ENCODE results near the gene TRIM13. TPM values are rescaled to one million over a fixed set of nuclear protein-coding genes. Genes with fewer than 3 reads are reported as not detected.
"Not testable (repeated sequence)": the region's sequence is repeated elsewhere in the genome, so short reads cannot be mapped to it uniquely, and the experiment has no call there.

The TRIM13 gene
- polyA plus RNA-seq, 2 donors = 22.1 to 25.1 TPM

- H3K4me3 ChIP-seq (ENCODE audit: low read depth in 1 of 2, low read length in 2 of 2) = no peak overlapping the region
- H3K9me3 ChIP-seq (ENCODE audit: control insufficient read depth in 2 of 2, insufficient read depth in 1 of 2, low read depth in 1 of 2, low read length in 1 of 2) = no peaks in the 10 kb centered on the region
- no peak overlapping the region for H3K27ac ChIP-seq (ENCODE audit: low read depth in 2 of 2, low read length in 1 of 2)
- no peaks in the 10 kb centered on the region for H3K36me3 ChIP-seq (ENCODE audit: control insufficient read depth in 2 of 2, insufficient read depth in 2 of 2, low read length in 1 of 2)
- WGBS, 2 donors = 85 to 89% methylated on average over 4 of the region's 4 CpGs
- no peaks in the 10 kb centered on the region for H3K4me1 ChIP-seq (ENCODE audit: control insufficient read depth in 2 of 2, insufficient read depth in 2 of 2, low read length in 1 of 2)
- no peaks in the 10 kb centered on the region for H3K27me3 ChIP-seq (ENCODE audit: control insufficient read depth in 1 of 2, insufficient read depth in 2 of 2, low read length in 2 of 2)
Measured at GRCh38 chr13:50052478-50052877, 55.6 kb downstream of the TRIM13 start.

DNA sequence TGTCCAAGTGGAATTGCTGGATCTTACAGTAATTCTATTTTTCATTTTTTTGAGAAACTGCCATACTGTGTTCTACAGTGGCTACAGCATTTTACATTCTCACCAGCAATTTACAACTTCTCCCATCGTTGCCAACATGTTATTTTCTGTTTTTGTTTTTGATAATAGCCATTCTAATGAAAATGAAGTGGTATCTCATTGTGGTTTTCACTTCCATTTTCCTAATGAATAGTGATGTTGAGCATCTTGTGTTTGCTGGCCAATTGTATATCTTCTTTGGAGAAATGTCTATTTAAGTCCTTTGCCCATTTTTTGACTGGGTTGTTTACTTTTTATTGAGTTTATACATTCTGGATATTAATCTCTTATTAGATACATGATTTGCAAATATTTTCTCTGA, 57.0 kb downstream of the TRIM13 start:
- WGBS, 2 donors = 85 to 87% methylated on average over 1 of the region's 1 CpG
- H3K4me3 ChIP-seq (ENCODE audit: low read depth in 1 of 2, low read length in 2 of 2) = no peak overlapping the region
- H3K36me3 ChIP-seq (ENCODE audit: control insufficient read depth in 2 of 2, insufficient read depth in 2 of 2, low read length in 1 of 2) = no peaks in the 10 kb centered on the region
- H3K9me3 ChIP-seq (ENCODE audit: control insufficient read depth in 2 of 2, insufficient read depth in 1 of 2, low read depth in 1 of 2, low read length in 1 of 2) = no peaks in the 10 kb centered on the region
- H3K4me1 ChIP-seq (ENCODE audit: control insufficient read depth in 2 of 2, insufficient read depth in 2 of 2, low read length in 1 of 2) = no peaks in the 10 kb centered on the region
- no peaks in the 10 kb centered on the region for H3K27me3 ChIP-seq (ENCODE audit: control insufficient read depth in 1 of 2, insufficient read depth in 2 of 2, low read length in 2 of 2)
- no peak overlapping the region for H3K27ac ChIP-seq (ENCODE audit: low read depth in 2 of 2, low read length in 1 of 2)

DNA sequence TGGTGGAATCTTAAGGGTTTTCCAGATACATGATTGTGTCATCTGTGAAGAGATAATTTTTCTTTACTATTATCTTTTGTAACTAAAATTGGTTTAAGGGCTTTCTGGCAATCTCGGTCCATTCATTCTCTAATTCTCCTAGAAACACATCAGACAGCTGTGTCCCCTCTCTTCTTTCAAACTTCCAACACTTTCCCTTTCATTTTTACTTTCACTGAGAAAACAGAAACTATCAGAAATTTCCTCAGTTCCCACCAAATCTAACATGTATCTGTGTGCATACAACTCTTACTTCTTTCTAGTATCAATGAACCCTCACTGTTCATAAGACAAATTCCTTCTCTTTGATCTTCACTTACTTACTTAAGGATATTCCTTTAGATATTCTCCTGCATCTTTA, 58.6 kb downstream of the TRIM13 start:
- Histone ChIP-seq H3K27me3 (ENCODE audit: control insufficient read depth in 1 of 2, insufficient read depth in 2 of 2, low read length in 2 of 2) (no peaks in the 10 kb centered on the region), H3K27ac (ENCODE audit: low read depth in 2 of 2, low read length in 1 of 2) (no peak overlapping the region)
- 78 to 89% methylated on average over 1 of the region's 1 CpG for WGBS, 2 donors

DNA sequence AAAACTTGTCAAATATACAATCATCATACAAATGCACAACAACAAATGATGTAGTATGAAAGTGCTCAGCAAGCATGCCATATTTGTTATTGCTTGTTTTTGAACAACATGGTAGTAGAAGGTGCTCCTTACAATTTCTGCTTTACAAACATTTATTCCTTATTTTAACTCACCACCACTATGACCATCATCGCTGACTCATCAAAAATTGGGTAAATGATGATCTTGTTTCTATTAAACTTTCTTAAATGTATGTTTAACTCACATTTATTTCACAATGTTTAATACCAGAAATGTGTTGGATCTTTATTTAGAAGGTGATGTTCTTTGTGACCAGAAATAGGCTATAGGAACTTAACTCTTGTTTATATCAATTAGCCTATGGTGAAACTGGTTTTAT, 63.9 kb downstream of the TRIM13 start:
- 95 to 100% methylated on average over 1 of the region's 1 CpG for WGBS, 2 donors
- Histone ChIP-seq H3K27me3 (ENCODE audit: control insufficient read depth in 1 of 2, insufficient read depth in 2 of 2, low read length in 2 of 2) (no peaks in the 10 kb centered on the region), H3K4me3 (ENCODE audit: low read depth in 1 of 2, low read length in 2 of 2) (no peak overlapping the region), H3K27ac (ENCODE audit: low read depth in 2 of 2, low read length in 1 of 2) (no peak overlapping the region), H3K4me1 (ENCODE audit: control insufficient read depth in 2 of 2, insufficient read depth in 2 of 2, low read length in 1 of 2) (no peaks in the 10 kb centered on the region), H3K9me3 (ENCODE audit: control insufficient read depth in 2 of 2, insufficient read depth in 1 of 2, low read depth in 1 of 2, low read length in 1 of 2) (no peaks in the 10 kb centered on the region), H3K36me3 (ENCODE audit: control insufficient read depth in 2 of 2, insufficient read depth in 2 of 2, low read length in 1 of 2) (no peaks in the 10 kb centered on the region)

More for the DNA sequence above, 58.6 kb downstream of the TRIM13 start:
- H3K4me3 ChIP-seq (ENCODE audit: low read depth in 1 of 2, low read length in 2 of 2) = no peak overlapping the region
- no peaks in the 10 kb centered on the region for H3K9me3 ChIP-seq (ENCODE audit: control insufficient read depth in 2 of 2, insufficient read depth in 1 of 2, low read depth in 1 of 2, low read length in 1 of 2)
- no peaks in the 10 kb centered on the region for H3K36me3 ChIP-seq (ENCODE audit: control insufficient read depth in 2 of 2, insufficient read depth in 2 of 2, low read length in 1 of 2)
- no peaks in the 10 kb centered on the region for H3K4me1 ChIP-seq (ENCODE audit: control insufficient read depth in 2 of 2, insufficient read depth in 2 of 2, low read length in 1 of 2)

DNA sequence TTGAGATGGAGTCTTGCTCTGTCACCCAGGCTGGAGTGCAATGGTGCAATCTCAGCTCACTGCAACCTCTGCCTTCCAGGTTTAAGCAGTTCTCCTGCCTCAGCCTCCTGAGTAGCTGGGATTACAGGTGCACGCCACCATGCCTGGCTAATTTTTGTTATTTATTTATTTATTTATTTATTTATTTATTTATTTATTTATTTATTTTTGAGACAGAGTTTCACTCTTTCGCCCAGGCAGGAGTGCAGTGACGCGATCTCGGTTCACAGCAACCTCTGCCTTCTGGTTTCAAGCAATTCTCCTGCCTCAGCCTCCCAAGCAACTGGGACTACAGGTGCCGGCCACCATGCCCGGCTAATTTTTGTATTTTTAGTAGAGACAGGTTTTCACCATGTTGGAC, 65.5 kb downstream of the TRIM13 start:
- not testable (repeated sequence) for H3K4me3 ChIP-seq (ENCODE audit: low read depth in 1 of 2, low read length in 2 of 2); H3K27me3 ChIP-seq (ENCODE audit: control insufficient read depth in 1 of 2, insufficient read depth in 2 of 2, low read length in 2 of 2); H3K27ac ChIP-seq (ENCODE audit: low read depth in 2 of 2, low read length in 1 of 2); H3K9me3 ChIP-seq (ENCODE audit: control insufficient read depth in 2 of 2, insufficient read depth in 1 of 2, low read depth in 1 of 2, low read length in 1 of 2); H3K36me3 ChIP-seq (ENCODE audit: control insufficient read depth in 2 of 2, insufficient read depth in 2 of 2, low read length in 1 of 2); H3K4me1 ChIP-seq (ENCODE audit: control insufficient read depth in 2 of 2, insufficient read depth in 2 of 2, low read length in 1 of 2)
- 99% methylated on average over 7 of the region's 7 CpGs for WGBS, 2 donors

GRCh38 chr13:50065712-50066111, 68.9 kb downstream of the TRIM13 start:
- 76 to 91% methylated on average over 1 of the region's 1 CpG for WGBS, 2 donors
- no peaks in the 10 kb centered on the region for H3K4me1 ChIP-seq (ENCODE audit: control insufficient read depth in 2 of 2, insufficient read depth in 2 of 2, low read length in 1 of 2)
- H3K4me3 ChIP-seq (ENCODE audit: low read depth in 1 of 2, low read length in 2 of 2) = no peak overlapping the region
- H3K27me3 ChIP-seq (ENCODE audit: control insufficient read depth in 1 of 2, insufficient read depth in 2 of 2, low read length in 2 of 2) = no peaks in the 10 kb centered on the region
- peaks cover 0 to 2% of the 10 kb centered on the region in 2 donors for H3K36me3 ChIP-seq (ENCODE audit: control insufficient read depth in 2 of 2, insufficient read depth in 2 of 2, low read length in 1 of 2)
- H3K27ac ChIP-seq (ENCODE audit: low read depth in 2 of 2, low read length in 1 of 2) = no peak overlapping the region
- no peaks in the 10 kb centered on the region for H3K9me3 ChIP-seq (ENCODE audit: control insufficient read depth in 2 of 2, insufficient read depth in 1 of 2, low read depth in 1 of 2, low read length in 1 of 2)

Other genes with a start within 250 kb of the TRIM13 start
- gene KPNA3, start 204.4 kb upstream of the TRIM13 start, polyA plus RNA-seq = 10 to 100 TPM; 11.7 to 15.0 TPM
- 1 to 10 TPM; 7.0 to 8.2 TPM for gene SPRYD7, start 60.7 kb upstream of the TRIM13 start, polyA plus RNA-seq
- gene KCNRG, start 18.4 kb downstream of the TRIM13 start, polyA plus RNA-seq = under 1 TPM; 0.59 to 0.79 TPM

Data from esophagus (tissue), 2 donors.